Measurements from ENCODE around the gene RALGDS. TPM values are rescaled to one million over a fixed set of nuclear protein-coding genes. Genes with fewer than 3 reads are reported as not detected.

Gene RALGDS
- total and polyA plus RNA-seq, 2 of the 13 experiments (the other 11 are each of a cell fraction or from before 2014, with no cell fraction given) = 12.9 to 25.5 TPM

GRCh38 chr9:133139246-133140173 lies 18.5 kb upstream of the RALGDS start:
- Histone ChIP-seq H3K4me2 (ENCODE audit: low read depth, low read length) (no peak overlapping the region), H3K27me3 (ENCODE audit: control insufficient read depth in 1 of 2, insufficient read depth in 2 of 2, low read length in 2 of 2) (no peaks in the 10 kb centered on the region), H2AFZ (ENCODE audit: low read length) (no peak overlapping the region), H4K20me1 (ENCODE audit: insufficient read depth, low read length) (peaks cover 2% of the 10 kb centered on the region; the same call in 1 of the 2 replicates), H3K9ac (ENCODE audit: insufficient read depth, low read depth, low read length) (no peak overlapping the region), H3K27ac (ENCODE audit: extremely low read length, insufficient read depth, low read length) (no peak overlapping the region), H3K4me1 (ENCODE audit: insufficient read depth, low read length) (peaks cover 57% of the 10 kb centered on the region), H3K79me2 (ENCODE audit: insufficient read depth, low read length) (peaks cover 6% of the 10 kb centered on the region), H3K4me3 (replicated peaks in 1 of 3; ENCODE audit: insufficient read depth in 1 of 3, low read depth in 2 of 3, low read length in 3 of 3) (no peak overlapping the region), H3K9me3 (ENCODE audit: low read length) (no peaks in the 10 kb centered on the region), H3K36me3 (replicated peaks in 1 of 2; ENCODE audit: control insufficient read depth in 1 of 2, insufficient read depth in 2 of 2, low read length in 2 of 2) (no peaks in the 10 kb centered on the region)
- ATAC-seq = no peak
- no peak for DNase-seq (ENCODE audit: low spot score)
- ChIA-PET CTCF (ENCODE audit: low intra/inter-chr PET ratio, low total read pairs) (no interaction called here), POLR2A (no interaction called here)
- in situ Hi-C loops (cut with HindIII; ENCODE audit: extremely low pct_ligation_motif_present, low pct_unique_long_range_greater_than_20kb) = loop anchor here (10.0 kb wide), 1 partner anchor 95 kb away; no protein-coding TSS in a partner anchor
- intact Hi-C loops (cut with micrococcal nuclease; ENCODE audit: unreplicated experiment) = no loop called here
- no TSS peak for BruUV-seq (replicated peaks)
- FAIRE-seq = no peak
- no peak for TF ChIP-seq MYC (CRISPR knock-in tag; IDR thresholded peaks at IDR 0.05; ENCODE audit: borderline replicate concordance)
- peak; percentile 13; the same call in 1 of the 2 replicates for TF ChIP-seq USF2 (IDR thresholded peaks at IDR 0.05; ENCODE audit: low read depth, low read length)
- TF ChIP-seq USF2 (CRISPR knock-in tag; IDR thresholded peaks at IDR 0.05; ENCODE audit: borderline replicate concordance) = no peak
- WGBS (ENCODE audit: low lambda C conversion rate) = 88% methylated on average over 15 of the region's 24 CpGs
